Measurements from ENCODE around the gene RNF39. TPM values are rescaled to one million over a fixed set of nuclear protein-coding genes. Genes with fewer than 3 reads are reported as not detected.

The RNF39 gene
- polyA plus RNA-seq, 3 donors, result 0.04 TPM; not detected in 2

GRCh38 chr6:30111266-30111856 is 35.8 kb upstream of the RNF39 start:
- no peak for DNase-seq
- peak overlapping the region in 1 of 2 donors; percentile 32 for H3K4me3 Mint-ChIP-seq
- peaks cover 12% of the 10 kb centered on the region for H3K4me1 Mint-ChIP-seq
- peaks cover 55 to 67% (median 67%) of the 10 kb centered on the region in 3 donors for H3K27me3 Mint-ChIP-seq (ENCODE audit: low read depth in 3 of 3)
- Histone ChIP-seq H3K36me3 (replicated peaks in 1 of 2; ENCODE audit: control insufficient read depth in 1 of 2, insufficient read depth in 2 of 2, low read length in 2 of 2) (no peaks in the 10 kb centered on the region), H3K4me2 (replicated peaks; ENCODE audit: extremely low read depth, low read length, poor library complexity, severe bottlenecking) (no peak overlapping the region), H3K4me3 (replicated peaks in 1 of 3; ENCODE audit: low read depth in 2 of 3, low read length in 3 of 3) (no peak overlapping the region), H4K20me1 (ENCODE audit: insufficient read depth, low read length) (no peaks in the 10 kb centered on the region), H2AFZ (ENCODE audit: insufficient read depth, low read depth, low read length, poor library complexity, severe bottlenecking) (no peak overlapping the region), H3K4me1 (ENCODE audit: control insufficient read depth in 1 of 2, insufficient read depth in 2 of 2, low read length in 2 of 2) (no peaks in the 10 kb centered on the region), H3K79me2 (ENCODE audit: insufficient read depth, low read length) (no peaks in the 10 kb centered on the region), H3K9ac (ENCODE audit: insufficient read depth, low read length, poor library complexity, severe bottlenecking) (no peak overlapping the region), H3K27ac (ENCODE audit: low read depth in 1 of 2, low read length in 2 of 2) (no peak overlapping the region), H3K27me3 (ENCODE audit: control insufficient read depth in 2 of 2, insufficient read depth in 2 of 2, low read length in 2 of 2) (peaks cover 46 to 61% of the 10 kb centered on the region in 2 donors), H3K9me3 (replicated peaks in 1 of 2; ENCODE audit: control insufficient read depth in 1 of 2, insufficient read depth in 1 of 2, low read length in 2 of 2) (no peaks in the 10 kb centered on the region)
- no peaks in the 10 kb centered on the region for H3K36me3 Mint-ChIP-seq
- whole genome bisulfite sequencing (ENCODE audit: insufficient coverage), result 57% methylated on average over 24 of the region's 27 CpGs
- intact Hi-C loops (cut with micrococcal nuclease), result no loop called here
- peaks cover 0 to 2% (median 0%) of the 10 kb centered on the region in 7 donors for H3K9me3 Mint-ChIP-seq
- no peak overlapping the region for H3K27ac Mint-ChIP-seq
- no peak for TF ChIP-seq CTCF (IDR thresholded peaks at IDR 0.05)

DNA sequence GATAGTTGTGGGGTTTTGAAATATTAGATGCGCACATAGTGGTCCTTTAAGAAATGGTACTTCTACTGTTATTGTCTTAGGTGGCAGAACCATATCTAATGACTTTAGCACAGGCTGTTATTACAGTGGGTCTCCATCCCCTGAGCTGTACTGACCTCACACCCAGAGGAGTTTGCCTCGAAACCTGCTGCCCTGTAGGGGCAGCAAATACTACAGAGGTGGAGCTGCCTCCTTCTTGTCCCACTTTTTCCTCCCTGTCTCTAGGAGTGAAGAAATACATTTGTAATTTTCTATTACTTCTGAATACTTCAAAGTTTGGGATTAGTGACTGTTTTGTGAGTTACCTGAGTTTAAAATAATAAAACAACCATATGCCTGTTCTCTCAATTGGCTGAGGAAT is 29.1 kb upstream of the RNF39 start:
- H3K9me3 Mint-ChIP-seq, result peaks cover 0 to 22% (median 14%) of the 10 kb centered on the region in 7 donors
- H3K27me3 ChIP-seq (ENCODE audit: control insufficient read depth in 2 of 2, insufficient read depth in 2 of 2, low read length in 2 of 2), result peaks cover 39 to 59% of the 10 kb centered on the region in 2 donors
- DNase-seq, result no peak
- H3K36me3 ChIP-seq (replicated peaks in 1 of 2; ENCODE audit: control insufficient read depth in 1 of 2, insufficient read depth in 2 of 2, low read length in 2 of 2), result no peaks in the 10 kb centered on the region
- no peak overlapping the region for H3K27ac ChIP-seq (ENCODE audit: low read depth in 1 of 2, low read length in 2 of 2)
- peaks cover 52 to 74% (median 58%) of the 10 kb centered on the region in 3 donors for H3K27me3 Mint-ChIP-seq (ENCODE audit: low read depth in 3 of 3)
- no peak overlapping the region for H3K4me3 Mint-ChIP-seq
- no CpG with 5 or more reads among the region's 2 CpGs for WGBS (ENCODE audit: insufficient coverage)
- H3K27ac Mint-ChIP-seq, result no peak overlapping the region
- H2AFZ ChIP-seq (ENCODE audit: insufficient read depth, low read depth, low read length, poor library complexity, severe bottlenecking), result no peak overlapping the region
- H3K4me1 ChIP-seq (ENCODE audit: control insufficient read depth in 1 of 2, insufficient read depth in 2 of 2, low read length in 2 of 2), result peaks cover 34 to 38% of the 10 kb centered on the region in 2 donors
- H3K4me3 ChIP-seq (replicated peaks in 1 of 3; ENCODE audit: low read depth in 2 of 3, low read length in 3 of 3), result no peak overlapping the region
- no peaks in the 10 kb centered on the region for H4K20me1 ChIP-seq (ENCODE audit: insufficient read depth, low read length)
- no peak for TF ChIP-seq CTCF (IDR thresholded peaks at IDR 0.05)
- peaks cover 48% of the 10 kb centered on the region for H3K4me1 Mint-ChIP-seq
- H3K79me2 ChIP-seq (ENCODE audit: insufficient read depth, low read length), result no peaks in the 10 kb centered on the region
- peaks cover 12 to 14% of the 10 kb centered on the region in 2 donors for H3K36me3 Mint-ChIP-seq
- intact Hi-C loops (cut with micrococcal nuclease), result loop anchor here in 1 of 2 donors (5.0 kb wide), 2 partner anchors 37 to 293 kb away; partner anchors contain the start of gene PPP1R11
- peaks cover 0 to 7% of the 10 kb centered on the region in 2 donors for H3K9me3 ChIP-seq (replicated peaks in 1 of 2; ENCODE audit: control insufficient read depth in 1 of 2, insufficient read depth in 1 of 2, low read length in 2 of 2)
- no peak overlapping the region for H3K9ac ChIP-seq (ENCODE audit: insufficient read depth, low read length, poor library complexity, severe bottlenecking)
- no peak overlapping the region for H3K4me2 ChIP-seq (replicated peaks; ENCODE audit: extremely low read depth, low read length, poor library complexity, severe bottlenecking)
